H1 (cell line): ENCODE measurements around the gene ROBO4. TPM values are rescaled to one million over a fixed set of nuclear protein-coding genes. Genes with fewer than 3 reads are reported as not detected.

Source experiments
- BRCA1 ChIP-seq: IDR thresholded peaks from 2 replicates; pipeline ENCODE4 v1.6.1; 2012; ENCODE audit warnings: low read depth, low read length, improper control_type of control experiment
- CTCF ChIP-seq, 3 experiments: IDR thresholded peaks; 1 replicate in 2 of 3; 2 replicates in 1 of 3; pipeline versions ENCODE4 v1.5.1 to v1.6.1; 2011; ENCODE audit warnings: low read length in 3 of 3, mild to moderate bottlenecking in 3 of 3, inconsistent platforms in 2 of 3, low read depth in 1 of 3, moderate library complexity in 1 of 3; ENCODE audit not compliant: insufficient read depth in 1 of 3; ENCODE audit errors: control extremely low read depth in 1 of 3
- RAD21 ChIP-seq, 2 experiments: IDR thresholded peaks in 1 of 2; conservative IDR thresholded peaks in 1 of 2; 2 replicates each; pipeline ENCODE4 v1.6.1; 2011; ENCODE audit warnings: low read depth in 2 of 2, low read length in 2 of 2, improper control_type of control experiment in 1 of 2, inconsistent platforms in 1 of 2, mild to moderate bottlenecking in 1 of 2, moderate library complexity in 1 of 2
- RFX5 ChIP-seq: IDR thresholded peaks from 2 replicates; pipeline ENCODE4 v1.6.1; 2011; ENCODE audit warnings: low read depth, low read length, improper control_type of control experiment, borderline replicate concordance
- ZNF274 ChIP-seq: IDR thresholded peaks from 2 replicates; pipeline ENCODE4 v1.7.0; 2012; ENCODE audit warnings: low read length, borderline replicate concordance; ENCODE audit errors: extremely low read depth
- polyA plus RNA-seq, 7 experiments: library from polyadenylated mRNA; depleted of rRNA in 3 of 7; stranded (reverse) in 5 of 7; unstranded in 2 of 7; fragments of >200 nt in 5 of 7; fragments of 200-250 nt in 2 of 7; gene quantifications; 1 replicate in 5 of 7; 2 replicates in 1 of 7; 4 replicates in 1 of 7; pipeline versions ENCODE4 v1.2.1 to v1.2.3, GENCODE V29; 2011 to 2013; ENCODE audit warnings: missing spikeins in 2 of 7, mixed read lengths in 2 of 7
- total RNA-seq: library from RNA; stranded (reverse); fragmentation: NEBNext Ultra II Directional; extraction: Animal tissue kit (Norgen Biotek cat#: 25700); gene quantifications from 2 replicates; pipeline ENCODE4 v1.2.1, GENCODE V29; 2021

ROBO4 gene
- total and polyA plus RNA-seq, 2 of the 8 experiments (the other 6 are each of a cell fraction or from before 2014, with no cell fraction given) = 0.03 TPM; not detected in 1

GRCh38 chr11:124928942-124929665, 31.4 kb upstream of the ROBO4 start (continued):
- no peak for TF ChIP-seq CTCF (IDR thresholded peaks at IDR 0.05; ENCODE audit: control extremely low read depth in 1 of 3, insufficient read depth in 1 of 3, low read depth in 1 of 3, low read length in 3 of 3)
- no peak for TF ChIP-seq BRCA1
- no peak for TF ChIP-seq RAD21 (IDR thresholded peaks at IDR 0.05 in 1 of 2, conservative IDR thresholded peaks at IDR 0.05 in 1 of 2; ENCODE audit: low read depth in 2 of 2, low read length in 2 of 2)
- no peak for TF ChIP-seq ZNF274
- no peak for TF ChIP-seq RFX5
